OCI-LY7 (cell line): ENCODE results near the gene NAGPA. TPM values are rescaled to one million over a fixed set of nuclear protein-coding genes. Genes with fewer than 3 reads are reported as not detected.

Experiments
- BruUV-seq: library from RNA; stranded (reverse); fragments of 400-500 nt; replicated peaks from 2 replicates; lab custom pipeline; 2021; lab: Mats Ljungman, UMichigan
- CTCF ChIA-PET: fragments of 300-600 bp; sonication (Branson Sonifier 250); formaldehyde crosslinking; loops from one replicate; lab custom pipeline; 2022; ENCODE audit warnings: antibody characterized with exemption; ENCODE audit not compliant: unreplicated experiment; lab: Charles Lee
- POLR2A ChIA-PET: fragments of 300-600 bp; sonication (Branson Sonifier 250); formaldehyde crosslinking; loops from one replicate; lab custom pipeline; 2022; ENCODE audit warnings: antibody characterized with exemption; lab: Charles Lee
- DNase-seq: peaks from one replicate; pipeline ENCODE4 v3.0.0-alpha.2; 2015; ENCODE audit warnings: low spot score
- H2AFZ ChIP-seq: fragments of 200-600 bp; sonication (generic), shearing (Covaris generic); 2 replicates; pipeline ENCODE4 v1.6.1; 2014; ENCODE audit warnings: mild to moderate bottlenecking, antibody characterized with exemption, low read length, moderate library complexity
- H3K27ac ChIP-seq: fragments of 200-600 bp; sonication (generic); 2 replicates; pipeline ENCODE4 v1.5.1; 2014; ENCODE audit warnings: mixed run types, low read depth, mild to moderate bottlenecking, moderate library complexity, low read length, inconsistent platforms; ENCODE audit not compliant: poor library complexity, severe bottlenecking
- H3K36me3 ChIP-seq: fragments of 200-600 bp; sonication (generic); 2 replicates; pipeline ENCODE4 v1.6.1; 2014; ENCODE audit warnings: mild to moderate bottlenecking, antibody characterized with exemption, low read length, moderate library complexity, mixed read lengths; ENCODE audit not compliant: insufficient read depth
- H3K4me1 ChIP-seq: fragments of 200-600 bp; sonication (generic); 2 replicates; pipeline ENCODE4 v1.5.1; 2014; ENCODE audit warnings: mild to moderate bottlenecking, low read length; ENCODE audit not compliant: insufficient read depth, poor library complexity, severe bottlenecking
- H3K4me2 ChIP-seq: fragments of 200-600 bp; sonication (generic); 2 replicates; pipeline ENCODE4 v1.6.1; 2014; ENCODE audit warnings: mild to moderate bottlenecking, low read length
- H3K4me3 ChIP-seq: fragments of 200-600 bp; sonication (generic); 2 replicates; pipeline ENCODE4 v1.5.1; 2014; ENCODE audit warnings: mild to moderate bottlenecking, low read depth, low read length; ENCODE audit not compliant: poor library complexity, severe bottlenecking
- H3K79me2 ChIP-seq: fragments of 200-600 bp; sonication (generic); 2 replicates; pipeline ENCODE4 v1.6.1; 2016; ENCODE audit warnings: low read depth, mild to moderate bottlenecking, low read length, moderate library complexity, mixed read lengths; ENCODE audit not compliant: insufficient read depth
- H3K9me2 ChIP-seq: fragments of 200-600 bp; sonication (generic); 2 replicates; pipeline ENCODE4 v1.6.1; 2016; ENCODE audit warnings: mild to moderate bottlenecking, low read length, mixed read lengths; ENCODE audit not compliant: insufficient read depth
- H3K9me3 ChIP-seq: fragments of 200-600 bp; sonication (generic); 2 replicates; pipeline ENCODE4 v1.6.1; 2014; ENCODE audit warnings: mild to moderate bottlenecking, mixed run types, low read length, mixed read lengths
- H4K20me1 ChIP-seq: fragments of 200-600 bp; sonication (generic); 2 replicates; pipeline ENCODE4 v1.6.1; 2014; ENCODE audit warnings: mild to moderate bottlenecking, antibody characterized with exemption, low read length, moderate library complexity, mixed read lengths; ENCODE audit not compliant: insufficient read depth
- CTCF ChIP-seq: fragments of 200-600 bp; sonication (generic); conservative IDR thresholded peaks from 2 replicates; pipeline ENCODE4 v1.5.1; 2014; ENCODE audit warnings: mild to moderate bottlenecking, antibody characterized with exemption, low read length, moderate library complexity, mixed read lengths
- EZH2phosphoT487 ChIP-seq: fragments of 200-600 bp; sonication (generic); IDR thresholded peaks from 2 replicates; pipeline ENCODE4 v1.6.1; 2018; ENCODE audit warnings: low read depth, borderline replicate concordance, mild to moderate bottlenecking, mixed run types, antibody characterized with exemption, low read length, moderate library complexity, mixed read lengths
- intact Hi-C: fragments of 100-400 bp; cut with micrococcal nuclease; formaldehyde crosslinking; loops from one replicate; pipeline ENCODE4 v1.10.0; 2022; ENCODE audit not compliant: unreplicated experiment
- total RNA-seq, 2 experiments: library from RNA; depleted of rRNA in 1 of 2; stranded (reverse); fragments of >200 nt in 1 of 2; shearing (Covaris generic) in 1 of 2; gene quantifications; 2 replicates each; pipeline ENCODE4 v1.2.3, GENCODE V29; 2014 to 2022

NAGPA gene
- total RNA-seq, 2 experiments from 2014 or later, result 12.8 to 14.6 TPM

- no TSS peak for BruUV-seq
- no peaks in the 10 kb centered on the region for H3K9me2 ChIP-seq
- intact Hi-C loops, result no loop called here
- ChIA-PET CTCF (no interaction called here), POLR2A (no interaction called here)
- H3K79me2 ChIP-seq, result peaks cover 13% of the 10 kb centered on the region; the same call in 1 of the 2 replicates
- no peak overlapping the region for H2AFZ ChIP-seq
- H3K4me2 ChIP-seq, result no peak overlapping the region
- DNase-seq, result no peak
- peaks cover 19% of the 10 kb centered on the region for H3K4me1 ChIP-seq
- H3K4me3 ChIP-seq, result no peak overlapping the region
- peaks cover 6% of the 10 kb centered on the region; the same call in 1 of the 2 replicates for H3K36me3 ChIP-seq
- no peak for TF ChIP-seq EZH2phosphoT487
- TF ChIP-seq CTCF, result no peak
- no peaks in the 10 kb centered on the region for H3K9me3 ChIP-seq
- no peaks in the 10 kb centered on the region for H4K20me1 ChIP-seq
- H3K27ac ChIP-seq, result no peak overlapping the region
Measured at GRCh38 chr16:5069048-5069447, 35.3 kb upstream of the NAGPA start.

- no peak for DNase-seq
- H3K79me2 ChIP-seq, result no peaks in the 10 kb centered on the region
- intact Hi-C loops, result no loop called here
- H3K36me3 ChIP-seq, result no peaks in the 10 kb centered on the region
- no peak overlapping the region for H3K4me2 ChIP-seq
- no TSS peak for BruUV-seq
- no peak overlapping the region for H3K27ac ChIP-seq
- H2AFZ ChIP-seq, result no peak overlapping the region
- H3K9me2 ChIP-seq, result no peaks in the 10 kb centered on the region
- H3K4me1 ChIP-seq, result peaks cover 7% of the 10 kb centered on the region
- ChIA-PET POLR2A (no interaction called here), CTCF (no interaction called here)
- no peak for TF ChIP-seq CTCF
- no peak for TF ChIP-seq EZH2phosphoT487
- no peak overlapping the region for H3K4me3 ChIP-seq
- H3K9me3 ChIP-seq, result no peaks in the 10 kb centered on the region
- no peaks in the 10 kb centered on the region for H4K20me1 ChIP-seq
Measured at GRCh38 chr16:5066511-5066910, 32.8 kb upstream of the NAGPA start.

- Histone ChIP-seq H3K4me1 (peaks cover under 1% of the 10 kb centered on the region), H3K36me3 (no peaks in the 10 kb centered on the region), H2AFZ (no peak within 1 kb of the TSS), H3K27ac (no peak within 1 kb of the TSS), H3K9me2 (no peaks in the 10 kb centered on the region), H3K9me3 (no peaks in the 10 kb centered on the region), H4K20me1 (no peaks in the 10 kb centered on the region), H3K4me3 (no peak within 1 kb of the TSS), H3K4me2 (no peak within 1 kb of the TSS), H3K79me2 (no peaks in the 10 kb centered on the region)
- no peak for DNase-seq
- BruUV-seq, result no TSS peak
- ChIA-PET POLR2A (no interaction called here), CTCF (no interaction called here)
- TF ChIP-seq CTCF (no peak), EZH2phosphoT487 (no peak)
- intact Hi-C loops, result no loop called here
Measured at GRCh38 chr16:5065813-5066212, 32.1 kb upstream of the NAGPA start, which contains the start of gene C16orf89. Gene C16orf89, minus strand, starts transcription at chr16:5065956. Its CDS starts 48 bp downstream, at chr16:5065908.
